GM21367 (cell line): ENCODE data around the gene STX7.

ENCODE experiments used
- ATAC-seq: cut with Tn5 transposase; IDR thresholded peaks from one replicate; pipeline ENCODE4 v1.9.1; 2021; ENCODE audit not compliant: unreplicated experiment

STX7 gene

GRCh38 chr6:132414322-132414721 is 98.6 kb downstream of the STX7 start:
- ATAC-seq = no peak

- ATAC-seq = no peak
Observed at GRCh38 chr6:132413499-132413802, 99.5 kb downstream of the STX7 start.

DNA sequence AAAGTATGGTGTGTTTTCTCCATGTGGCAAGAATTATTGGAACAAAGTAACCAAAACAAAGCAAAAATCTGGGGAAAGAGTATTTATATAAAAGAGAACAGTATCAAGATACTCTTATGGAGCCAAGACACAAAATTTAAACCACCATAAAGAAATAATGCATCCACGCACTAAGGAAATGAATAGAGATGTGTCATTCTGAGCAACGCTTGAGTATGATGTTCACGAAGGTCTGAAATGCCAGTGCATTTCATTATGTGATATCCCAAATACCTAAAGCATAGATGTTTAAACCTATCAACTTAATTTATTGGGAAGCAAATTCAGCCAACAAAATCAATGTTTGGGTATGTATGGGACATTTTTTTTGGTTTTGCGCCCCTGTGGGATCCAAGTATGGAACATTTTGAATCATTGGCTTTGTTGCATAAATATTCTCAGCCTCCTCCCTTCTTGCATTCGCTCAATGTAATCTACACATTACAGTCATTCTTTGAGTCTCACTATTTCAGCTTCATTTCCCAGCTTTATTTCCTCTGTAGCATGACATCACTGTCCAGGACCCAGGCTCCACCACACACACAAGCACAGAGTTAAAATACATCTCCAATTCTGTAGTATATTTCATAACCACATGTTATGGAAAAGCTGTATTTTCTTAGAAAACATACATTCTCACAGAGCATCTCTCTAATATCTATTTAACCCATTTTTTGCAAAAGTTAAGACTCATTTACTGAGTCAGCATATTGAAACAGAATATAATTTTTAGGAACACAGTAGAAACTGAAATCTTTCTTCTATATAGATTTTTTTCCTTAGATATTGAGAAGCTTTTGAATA is 100.0 kb downstream of the STX7 start:
- no peak for ATAC-seq

- ATAC-seq = no peak
Observed at GRCh38 chr6:132411296-132411695, 101.6 kb downstream of the STX7 start.

GRCh38 chr6:132410830-132411229 is 102.1 kb downstream of the STX7 start:
- ATAC-seq = no peak

DNA sequence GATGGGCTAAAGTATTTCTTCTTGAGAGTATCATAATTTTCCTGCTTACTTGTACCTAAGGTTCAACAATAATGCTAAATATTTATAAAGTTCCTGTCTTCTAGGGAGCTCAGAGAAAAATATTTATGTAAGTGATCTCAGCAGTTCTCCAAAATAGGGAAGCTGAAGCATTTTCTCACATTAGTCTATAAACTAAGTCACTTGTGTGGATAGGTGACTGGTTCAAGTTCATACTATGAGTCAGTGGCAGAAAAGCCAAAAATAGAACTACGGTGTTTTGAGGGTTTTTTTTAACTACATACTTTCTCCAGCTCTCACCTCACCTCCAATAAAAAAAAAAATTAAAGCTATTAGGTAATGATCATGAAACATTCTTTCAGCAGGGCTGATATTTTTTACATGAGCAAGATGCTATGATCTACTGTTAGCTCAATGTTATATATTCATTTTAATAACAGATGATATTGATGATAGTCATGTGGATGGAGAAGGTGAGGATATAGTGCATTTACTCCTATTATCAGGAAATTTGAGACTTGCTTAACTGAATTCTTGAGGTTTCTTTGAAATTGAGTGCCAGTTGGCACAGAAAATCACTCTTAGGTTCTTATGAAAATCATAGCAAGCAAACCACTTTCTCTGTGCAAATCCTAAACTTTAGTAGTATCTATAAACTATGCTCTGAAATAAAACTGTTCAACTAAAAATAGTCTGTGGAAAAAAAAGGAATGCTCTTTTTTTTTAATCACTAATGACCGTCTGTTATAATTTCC is 107.6 kb downstream of the STX7 start:
- peak; percentile 51 for ATAC-seq

DNA sequence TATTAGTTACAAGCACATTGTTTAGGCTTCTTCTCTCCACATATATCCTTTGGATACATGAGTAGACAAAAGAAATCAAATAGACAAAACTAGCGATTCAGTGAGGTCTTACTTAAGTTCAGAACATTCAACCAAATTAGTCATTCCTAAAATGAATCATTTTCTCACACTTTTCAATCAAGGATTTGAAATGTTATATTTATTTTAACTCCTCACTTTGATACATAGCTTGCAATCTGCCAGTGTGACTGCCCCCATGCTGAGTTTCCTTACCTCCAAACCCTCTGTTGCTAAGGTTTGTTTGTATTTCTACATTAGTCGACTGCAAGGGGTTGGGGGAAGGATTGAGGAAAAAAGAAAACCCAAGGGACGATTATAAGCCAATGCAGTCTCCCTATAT is 108.2 kb downstream of the STX7 start:
- peak; percentile 20 for ATAC-seq

DNA sequence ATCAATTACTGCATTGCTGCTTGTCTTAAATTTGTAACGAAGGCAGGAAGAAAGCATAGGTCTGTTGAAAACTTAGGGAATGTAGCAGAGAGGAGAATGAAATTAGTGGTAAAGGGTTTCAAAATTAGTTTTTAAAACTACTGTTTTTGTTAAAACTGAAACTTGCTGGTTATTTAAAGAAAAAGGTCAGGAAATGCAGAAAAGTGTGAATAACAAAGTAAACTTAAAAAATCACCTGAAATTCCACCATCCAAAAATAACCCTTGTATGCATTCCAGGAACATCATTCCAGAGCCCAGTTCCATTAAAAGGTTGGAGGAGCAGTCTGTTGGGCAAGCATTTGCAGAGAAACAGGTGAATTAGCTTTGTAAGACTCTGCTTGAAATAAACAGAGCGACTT is 108.6 kb downstream of the STX7 start:
- ATAC-seq = no peak

GRCh38 chr6:132401618-132402285 is 111.2 kb downstream of the STX7 start:
- ATAC-seq = no peak

DNA sequence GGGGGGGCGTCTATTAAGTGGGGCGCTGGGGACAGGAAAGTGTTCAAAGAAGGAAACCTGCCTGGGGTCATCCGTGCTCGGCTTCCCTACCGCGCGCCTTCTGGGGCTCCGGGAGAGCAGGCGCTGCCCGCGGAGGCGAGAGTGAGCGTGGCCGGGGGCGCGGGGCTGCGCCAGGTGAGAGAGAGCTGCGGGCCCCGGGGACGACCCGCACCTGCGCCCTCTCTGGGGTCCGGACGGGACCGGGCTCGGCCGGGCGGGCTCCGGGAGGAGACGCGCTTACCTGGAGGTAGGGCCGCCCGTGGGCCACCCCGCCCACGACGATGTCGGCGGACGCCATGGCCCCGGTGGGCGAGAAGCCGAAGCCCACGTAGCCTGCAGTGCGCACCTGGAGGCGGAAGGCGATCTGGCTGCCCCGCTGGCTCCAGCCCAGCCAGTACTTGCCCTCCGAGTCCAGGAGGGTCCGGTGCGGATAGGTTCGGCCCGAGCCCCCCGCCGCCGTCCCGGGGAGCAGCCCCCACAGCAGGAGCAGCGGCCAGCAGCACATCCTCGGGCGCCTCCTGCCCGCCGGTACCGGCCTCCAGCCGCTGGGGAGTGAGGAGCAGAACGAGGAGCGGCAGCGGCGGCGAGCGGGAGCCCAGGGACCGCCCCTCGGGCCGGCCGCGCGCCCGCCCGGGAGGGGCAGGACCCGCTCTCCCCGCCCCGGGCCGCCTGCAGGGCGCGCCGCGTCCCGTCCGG is 111.9 kb downstream of the STX7 start, which contains the start of gene MOXD1:
Gene MOXD1, minus strand, starts transcription at position 593 of the 735 bp plus-strand sequence. Its CDS starts 49 bp downstream, at position 544.
- peak; percentile 47 for ATAC-seq

GRCh38 chr6:132400555-132400882 is 112.4 kb downstream of the STX7 start:
- no peak for ATAC-seq

GRCh38 chr6:132399376-132400074 is 113.4 kb downstream of the STX7 start:
- ATAC-seq = no peak
